Activated T-cell treated with anti-CD3 and anti-CD28 coated beads, Interleukin-2, amount 50 U/mL, for 48 hours (primary cell): ENCODE results near the gene PCNX2.
"Not testable (repeated sequence)": the region's sequence is repeated elsewhere in the genome, so short reads cannot be mapped to it uniquely, and the experiment has no call there.

Source experiments
- DNase-seq, 2 experiments: peaks; one replicate each; pipeline ENCODE4 v3.0.0-alpha.2; 2020

Gene PCNX2

GRCh38 chr1:233215135-233215760 is 80.3 kb downstream of the PCNX2 start:
- DNase-seq, result no peak

DNA sequence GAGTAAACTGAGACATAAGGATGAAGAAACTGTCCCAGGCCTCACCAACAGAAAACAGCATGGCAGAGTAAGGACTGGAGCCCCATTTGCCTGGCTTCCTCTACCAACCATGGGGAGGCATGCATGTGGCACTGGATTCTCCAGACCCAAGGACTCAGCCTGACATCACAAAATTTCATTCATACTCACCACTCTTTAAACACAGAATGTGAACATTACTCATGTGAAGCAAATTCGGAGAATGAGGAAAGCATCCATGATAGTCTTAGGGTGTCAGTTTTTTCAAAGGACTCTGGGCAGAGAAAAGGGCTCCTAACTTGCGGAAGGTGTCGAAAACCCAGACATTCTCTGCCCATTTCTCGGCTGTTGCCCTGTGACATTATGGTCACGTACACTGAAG is 83.9 kb downstream of the PCNX2 start:
- no peak for DNase-seq

- no peak for DNase-seq
Observed at GRCh38 chr1:233211106-233211505, 84.4 kb downstream of the PCNX2 start.

GRCh38 chr1:233209481-233209880 is 86.0 kb downstream of the PCNX2 start:
- DNase-seq, result no peak

- no peak for DNase-seq
Observed at GRCh38 chr1:233208687-233209086, 86.8 kb downstream of the PCNX2 start.

- DNase-seq, result no peak
Observed at GRCh38 chr1:233197940-233198339, 97.6 kb downstream of the PCNX2 start.

DNA sequence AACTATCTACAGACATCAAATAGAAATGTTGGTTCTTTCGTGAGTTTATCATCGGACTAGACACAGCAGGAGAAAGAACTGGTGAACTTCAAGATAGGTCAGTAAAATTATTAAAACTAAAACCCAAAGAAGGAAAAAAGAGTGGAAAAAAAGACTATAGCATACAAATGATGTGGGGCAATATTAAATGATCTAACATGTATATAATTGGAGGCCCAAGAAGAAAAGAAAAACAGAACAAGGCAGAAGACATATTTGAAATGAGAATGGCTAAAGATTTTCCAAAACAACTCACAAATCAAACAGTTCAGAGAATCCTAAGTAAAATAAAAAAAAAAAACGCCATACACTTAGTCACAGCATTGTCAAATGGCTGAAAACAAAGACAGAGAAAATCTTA is 101.8 kb downstream of the PCNX2 start:
- no peak for DNase-seq

DNA sequence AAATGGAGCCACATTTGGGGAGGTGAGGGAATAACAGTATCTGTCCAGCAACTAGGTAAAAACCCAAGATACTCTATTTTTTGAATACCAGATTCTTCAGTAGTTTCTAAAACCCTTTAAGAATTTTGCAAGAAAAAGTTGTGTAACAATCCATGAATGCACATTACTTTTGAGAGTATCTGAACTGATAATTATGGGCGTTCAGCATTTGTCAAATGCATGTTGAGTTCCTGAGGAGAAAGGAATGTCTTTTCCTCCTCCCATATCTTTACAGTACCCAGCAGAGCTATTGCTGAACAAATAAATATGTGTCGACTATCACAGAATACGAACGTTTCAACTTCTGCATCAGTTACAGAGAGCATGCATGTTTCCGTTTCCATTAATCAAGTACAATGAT is 104.5 kb downstream of the PCNX2 start:
- DNase-seq, result no peak

GRCh38 chr1:233189526-233189925 is 106.0 kb downstream of the PCNX2 start:
- DNase-seq, result no peak

DNA sequence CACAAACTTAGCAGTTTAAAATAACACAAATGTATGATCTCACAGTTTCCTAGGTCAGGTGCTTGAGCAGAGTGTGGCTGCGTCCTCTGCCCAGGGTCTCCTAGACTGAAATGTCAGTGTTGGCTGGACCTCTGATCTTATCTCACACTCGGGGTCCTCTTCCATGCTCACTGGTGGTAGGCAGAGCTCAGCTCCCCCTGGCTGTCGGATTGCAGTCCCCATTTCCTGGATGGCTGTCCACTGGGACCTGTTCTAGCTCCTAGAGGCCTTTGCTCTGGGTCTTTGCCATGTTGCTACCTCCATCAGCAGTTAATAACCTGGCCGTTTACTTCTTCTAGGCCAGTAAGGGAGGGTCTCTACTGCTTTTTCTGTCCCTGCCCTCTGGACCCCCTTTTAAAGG is 107.5 kb downstream of the PCNX2 start:
- no peak for DNase-seq

DNA sequence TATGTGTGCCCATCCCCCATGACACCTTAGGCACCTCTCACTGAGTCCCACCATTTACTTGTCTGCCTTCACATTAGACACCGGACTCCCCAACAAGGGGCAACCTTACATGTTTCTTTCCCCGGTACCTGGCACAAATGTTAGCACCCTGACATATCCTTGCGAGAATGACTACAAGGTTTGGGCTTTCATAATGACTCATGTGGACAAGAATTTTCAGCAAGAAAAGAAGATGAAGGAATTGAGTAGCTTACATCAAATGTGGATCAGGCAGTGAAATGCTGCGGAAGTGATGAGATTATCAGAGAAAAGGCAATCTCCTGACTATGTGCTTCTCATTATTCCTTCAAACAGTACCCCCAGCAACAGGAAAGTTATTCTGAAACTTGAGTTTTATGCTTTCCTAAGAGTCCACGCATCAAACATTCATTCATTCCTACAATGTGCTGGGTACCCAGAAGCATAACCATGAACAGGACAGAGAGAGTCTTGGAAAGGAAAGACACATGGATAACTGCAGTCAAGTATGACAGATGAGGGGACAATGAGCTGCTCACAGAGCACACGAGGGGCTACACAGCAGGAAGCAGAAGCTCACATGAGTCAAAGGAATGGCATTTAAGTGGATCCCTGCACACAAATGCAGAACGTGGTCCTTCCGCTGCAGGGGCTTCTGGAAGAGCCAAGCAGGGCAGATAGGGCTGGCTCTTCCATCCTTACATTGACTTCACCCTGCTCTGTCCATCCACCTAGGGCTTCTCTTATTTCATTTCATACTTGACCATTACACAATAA is 112.1 kb downstream of the PCNX2 start:
- DNase-seq, result no peak

GRCh38 chr1:233182587-233182986 is 112.9 kb downstream of the PCNX2 start:
- DNase-seq, result no peak

GRCh38 chr1:233180641-233181364 is 114.7 kb downstream of the PCNX2 start:
- DNase-seq, result no peak

DNA sequence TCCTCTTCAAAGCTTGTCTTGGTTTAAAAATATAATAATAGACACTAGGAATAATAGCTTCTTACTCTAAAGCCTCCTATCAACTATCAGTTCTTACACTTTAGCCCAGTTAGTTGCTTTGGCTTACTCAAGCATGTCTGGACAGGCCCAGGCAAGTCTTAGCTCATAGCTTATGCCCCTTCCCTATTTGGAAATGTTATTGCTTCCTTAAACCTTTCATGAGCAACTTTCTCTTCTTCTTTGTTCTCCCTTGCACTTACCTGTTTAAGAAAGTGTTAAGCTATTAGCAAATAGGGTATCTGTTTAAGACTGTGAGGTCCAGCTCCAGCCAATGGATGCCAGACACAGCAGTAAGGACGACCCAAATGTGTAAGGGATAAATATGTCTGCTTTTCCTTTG is 115.9 kb downstream of the PCNX2 start:
- DNase-seq, result not testable (repeated sequence)

GRCh38 chr1:233172201-233172600 is 123.3 kb downstream of the PCNX2 start:
- DNase-seq, result no peak

DNA sequence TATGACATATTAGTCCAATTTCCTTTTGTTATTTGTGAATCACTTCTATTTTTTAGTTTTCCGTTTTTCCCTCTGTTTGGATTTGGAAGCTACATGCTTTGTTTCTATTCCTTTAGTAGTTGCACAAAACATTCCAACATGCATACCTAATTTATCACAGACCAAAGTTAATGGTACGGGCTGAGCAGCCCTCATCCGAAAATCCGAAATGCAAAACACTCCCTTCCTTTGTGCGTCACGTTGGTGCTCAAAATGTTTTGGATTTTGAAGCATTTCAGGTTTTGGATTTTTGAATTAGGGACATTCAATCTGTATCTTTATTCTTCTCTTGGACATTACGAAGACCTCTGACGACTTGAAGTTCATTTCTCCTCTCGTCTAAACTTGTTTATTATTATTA is 124.8 kb downstream of the PCNX2 start:
- DNase-seq, result no peak

DNA sequence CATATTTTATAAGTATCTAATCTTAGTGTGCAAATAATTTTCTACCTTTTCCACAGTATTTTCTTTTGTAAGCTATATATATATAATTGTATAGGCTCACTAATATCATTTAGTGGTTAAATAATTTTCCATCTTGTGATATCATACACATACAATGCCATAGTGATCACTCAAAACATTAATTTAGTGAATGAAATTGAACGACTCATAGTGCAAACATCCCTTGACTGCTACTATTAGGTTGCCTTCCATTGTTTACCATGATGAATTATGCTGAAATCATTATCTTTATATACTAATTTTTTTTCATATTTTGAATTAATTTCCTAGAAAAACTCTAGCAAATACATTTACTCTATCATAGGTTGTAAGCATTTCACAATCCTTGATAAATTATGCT is 127.1 kb downstream of the PCNX2 start:
- DNase-seq, result no peak

DNA sequence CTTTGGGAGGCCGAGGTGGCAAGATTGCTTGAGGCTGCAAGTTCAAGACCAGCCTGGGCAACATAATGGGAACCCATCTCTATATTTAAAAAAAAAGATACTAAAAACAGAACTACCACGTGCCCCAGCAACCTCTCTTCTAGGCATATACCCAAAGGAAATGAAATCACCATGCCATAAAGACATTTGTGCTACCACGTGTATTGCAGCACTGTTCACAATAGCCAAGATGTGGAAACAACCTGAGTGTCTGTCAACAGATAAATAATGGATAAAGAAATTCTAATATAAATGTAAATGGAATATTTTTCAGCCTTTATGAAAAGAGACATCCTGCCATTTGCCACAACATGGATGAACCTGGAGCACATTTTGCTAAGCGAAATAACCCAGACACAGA is 128.6 kb downstream of the PCNX2 start:
- no peak for DNase-seq

GRCh38 chr1:233163696-233164095 is 131.8 kb downstream of the PCNX2 start:
- no peak for DNase-seq

- no peak for DNase-seq
Observed at GRCh38 chr1:233158322-233158721, 137.2 kb downstream of the PCNX2 start.

GRCh38 chr1:233157245-233157644 is 138.3 kb downstream of the PCNX2 start:
- DNase-seq, result no peak

- DNase-seq, result no peak
Observed at GRCh38 chr1:233151861-233152260, 143.7 kb downstream of the PCNX2 start.

GRCh38 chr1:233144434-233144833 is 151.1 kb downstream of the PCNX2 start:
- no peak for DNase-seq

- no peak for DNase-seq
Observed at GRCh38 chr1:233143241-233143640, 152.3 kb downstream of the PCNX2 start.
